Right hindlimb (tissue), 1 donor: ENCODE measurements around the gene RCCD1.
"Not testable (repeated sequence)": the region's sequence is repeated elsewhere in the genome, so short reads cannot be mapped to it uniquely, and the experiment has no call there.

ENCODE experiments used
- DNase-seq: peaks from one replicate; pipeline ENCODE4 v3.0.0-alpha.2; 2018

The RCCD1 gene

DNA sequence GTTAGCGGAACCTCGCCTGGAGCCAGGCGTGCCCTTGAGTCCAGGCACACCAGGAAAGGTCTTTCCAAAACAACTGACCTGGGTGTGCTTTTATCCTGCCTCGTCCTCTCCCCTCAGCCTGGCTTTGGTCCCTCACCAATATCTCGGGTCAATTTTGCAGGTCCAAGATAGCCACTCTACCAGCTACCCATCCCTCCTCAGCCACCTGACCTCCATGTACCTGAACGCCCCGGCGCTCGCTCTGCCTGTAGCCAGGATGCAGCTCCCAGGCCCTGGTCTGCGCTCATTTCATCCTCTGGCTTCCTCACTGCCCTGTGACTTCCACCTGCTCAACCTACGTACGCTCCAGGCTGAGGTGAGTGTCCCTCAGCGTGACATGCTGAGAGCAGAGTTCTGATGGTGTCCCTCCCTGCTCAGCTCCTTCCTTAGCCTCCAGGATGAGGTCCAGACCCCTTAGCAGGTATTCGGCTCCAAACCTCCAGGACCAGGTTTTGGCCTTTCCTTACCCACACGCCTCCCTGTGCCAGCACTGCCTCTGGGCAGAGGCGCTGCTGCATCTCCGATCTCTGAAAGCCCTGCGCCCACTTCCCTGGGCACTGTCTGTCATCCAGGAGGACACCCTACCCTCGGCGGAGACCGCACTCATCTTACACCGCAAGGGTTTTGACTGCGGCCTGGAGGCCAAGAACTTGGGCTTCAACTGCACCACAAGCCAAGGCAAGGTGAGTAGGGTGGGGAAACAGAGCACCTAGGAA, 36.5 kb upstream of the RCCD1 start:
- DNase-seq, result no peak

DNA sequence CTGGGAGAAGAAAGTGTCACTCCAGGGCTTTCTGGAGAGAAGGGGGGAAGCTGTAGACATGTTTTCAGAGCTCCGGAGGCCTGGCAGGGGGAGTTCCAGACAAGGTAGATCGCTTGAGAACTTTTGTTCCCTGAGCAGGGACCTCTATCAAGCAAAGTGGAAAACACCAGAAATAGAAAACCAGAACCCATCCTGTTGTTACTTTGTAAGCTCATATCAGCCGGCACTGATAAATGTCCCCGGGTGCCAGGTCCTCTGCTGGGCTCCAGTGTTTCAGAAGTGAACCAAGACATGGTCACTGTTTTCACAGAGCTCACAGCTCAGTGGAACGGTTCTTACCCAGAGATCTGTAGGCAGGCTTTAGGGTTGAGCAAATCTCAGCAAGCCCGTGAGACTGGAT, 35.8 kb upstream of the RCCD1 start:
- DNase-seq, result no peak

DNA sequence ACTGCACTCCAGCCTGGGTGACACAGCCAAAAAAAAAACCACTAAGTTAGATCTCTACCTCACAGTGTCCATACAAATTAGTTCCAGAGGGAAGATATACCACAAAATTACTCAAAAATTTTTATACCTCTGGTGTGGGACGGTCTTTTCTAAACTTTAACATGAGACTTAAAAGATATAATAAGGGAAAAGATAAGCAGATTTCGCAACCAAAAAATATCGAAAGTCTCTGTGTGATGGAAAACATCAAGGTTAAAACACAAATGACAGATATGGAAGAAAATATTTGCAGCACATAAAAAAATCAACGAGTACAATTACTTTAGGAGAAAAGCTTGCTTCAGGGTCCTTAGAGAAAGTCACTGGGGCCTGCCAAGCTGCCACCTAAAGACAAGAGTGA, 32.8 kb upstream of the RCCD1 start:
- DNase-seq, result no peak

- not testable (repeated sequence) for DNase-seq
These were observed 31.9 kb upstream of the RCCD1 start for GRCh38 chr15:90922712-90923322.

- DNase-seq, result no peak
These were observed 30.3 kb upstream of the RCCD1 start for GRCh38 chr15:90924375-90924774.

DNA sequence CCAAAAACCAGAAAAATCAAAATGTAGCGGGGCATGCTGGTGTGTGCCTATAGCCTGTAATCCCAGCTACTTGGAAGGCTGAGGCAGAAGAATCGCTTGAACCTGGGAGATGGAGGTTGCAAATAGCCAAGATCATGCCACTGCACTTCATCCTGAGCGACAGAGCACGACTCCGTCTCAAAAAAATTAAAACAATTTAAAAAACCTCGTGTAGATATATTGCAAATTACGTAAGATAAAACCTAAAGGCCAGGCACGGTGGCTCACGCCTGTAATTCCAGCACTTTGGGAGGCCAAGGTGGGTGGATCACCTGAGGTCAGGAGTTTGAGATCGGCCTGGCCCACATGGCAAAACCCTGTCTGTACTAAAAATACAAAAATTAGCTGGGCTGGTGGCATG, 27.9 kb upstream of the RCCD1 start:
- not testable (repeated sequence) for DNase-seq

DNA sequence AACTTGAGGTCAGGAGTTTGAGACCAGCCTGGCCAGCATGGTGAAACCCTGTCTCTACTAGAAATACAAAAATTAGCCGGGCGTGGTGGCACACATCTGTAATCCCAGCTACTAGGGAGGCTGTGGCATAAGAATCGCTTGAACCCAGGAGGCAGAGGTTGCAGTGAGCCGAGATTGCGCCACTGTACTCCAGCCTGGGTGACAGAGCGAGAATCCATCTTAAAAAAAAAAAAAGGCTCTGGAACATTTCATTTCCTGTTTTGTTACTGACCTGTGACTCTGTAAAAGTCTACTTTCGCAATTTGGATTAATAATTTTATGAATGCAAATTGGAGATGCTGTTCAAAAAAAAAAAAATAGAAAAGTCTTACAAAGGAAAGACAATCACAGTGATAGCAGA, 26.6 kb upstream of the RCCD1 start:
- not testable (repeated sequence) for DNase-seq

DNA sequence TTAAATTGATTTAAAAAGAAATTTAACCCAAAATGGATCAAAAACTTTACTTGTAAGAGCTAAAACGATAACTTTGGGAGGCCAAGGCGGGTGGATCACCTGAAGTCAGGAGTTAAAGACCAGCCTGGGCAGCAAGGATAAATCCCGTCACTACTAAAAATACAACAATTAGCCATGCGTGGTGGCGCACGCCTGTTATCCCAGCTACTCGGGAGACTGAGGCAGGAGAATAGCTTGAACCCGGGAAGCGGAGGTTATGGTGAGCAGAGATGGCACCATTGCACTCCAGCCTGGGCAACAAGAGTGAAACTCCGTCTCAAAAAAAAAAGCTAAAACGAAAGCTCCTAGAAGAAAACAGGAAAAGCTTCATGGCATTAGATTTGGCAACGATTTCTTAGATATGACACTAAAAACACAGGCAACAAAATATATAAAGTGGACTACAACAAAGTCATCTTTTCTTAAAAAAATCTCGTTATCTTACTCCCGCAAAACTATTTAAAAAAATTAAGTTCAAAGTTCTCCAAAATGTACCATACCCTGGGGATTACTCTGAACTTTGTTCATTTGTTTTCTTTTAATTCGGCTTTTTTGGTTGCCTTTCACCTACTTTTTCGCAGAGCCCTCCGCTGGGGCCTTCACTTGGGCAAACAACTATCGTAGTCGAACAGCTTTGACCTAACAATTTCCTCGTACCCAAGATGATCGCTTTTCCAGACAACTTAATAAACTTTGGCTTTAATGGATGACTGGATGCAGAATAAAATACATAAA, 25.3 kb upstream of the RCCD1 start:
- DNase-seq, result no peak

DNA sequence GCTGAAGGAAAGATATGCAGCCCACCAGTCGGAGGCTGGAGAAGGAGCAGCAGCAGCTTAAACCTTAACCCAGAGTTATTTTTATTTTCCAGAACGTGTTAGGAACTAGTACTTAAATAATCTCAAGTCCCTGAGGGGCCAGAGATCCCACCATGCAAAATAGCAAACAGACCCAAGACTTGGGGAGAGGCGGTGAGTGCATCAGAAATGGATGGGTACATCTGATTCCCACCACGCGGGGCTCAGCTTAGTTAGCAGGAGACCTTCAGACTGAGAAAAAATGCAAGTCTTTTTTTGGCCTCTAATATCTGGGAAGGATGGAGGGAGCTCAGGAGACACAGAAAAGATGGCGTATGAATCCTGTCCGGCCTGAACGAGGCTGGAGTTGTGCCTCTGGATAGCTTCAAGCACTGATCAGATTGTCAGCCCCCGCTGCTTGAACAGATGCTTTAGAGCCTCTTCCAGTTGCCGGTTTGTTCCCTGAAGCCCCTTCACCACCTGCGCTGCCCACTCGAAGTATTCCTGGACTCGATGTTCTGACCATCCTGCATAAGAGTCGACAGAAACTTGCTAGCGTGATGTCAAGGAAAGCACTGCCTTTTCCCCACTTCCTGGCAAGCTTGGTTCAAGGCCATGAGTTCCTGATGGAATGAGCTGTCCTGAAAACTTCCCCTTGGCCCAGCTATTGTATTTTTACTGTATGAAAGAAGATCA, 23.7 kb upstream of the RCCD1 start:
- no peak for DNase-seq

GRCh38 chr15:90931575-90931827, 23.2 kb upstream of the RCCD1 start:
- DNase-seq, result no peak

- peak; percentile 90 for DNase-seq
These were observed 22.6 kb upstream of the RCCD1 start, which contains the start of gene HDDC3 for GRCh38 chr15:90931828-90932659. Gene HDDC3 (minus strand): TSS chr15:90932549. CDS start chr15:90932540, 9 bp downstream.

DNA sequence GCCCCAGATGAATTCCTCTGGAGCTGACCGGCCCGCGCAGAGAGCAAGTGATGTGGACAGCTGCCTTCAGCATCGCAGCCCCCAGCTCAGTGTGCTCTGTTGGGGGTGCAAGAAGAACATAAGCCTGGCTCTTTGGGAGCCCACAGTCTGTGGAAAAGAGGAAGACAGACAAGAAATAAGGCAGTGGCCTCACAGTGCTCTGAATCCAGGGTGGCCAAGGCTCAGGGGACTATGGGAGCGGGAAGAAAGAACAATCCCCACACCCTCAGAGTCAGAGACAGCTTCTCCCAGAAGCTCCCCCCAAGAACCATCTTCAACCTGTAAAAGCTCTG, 22.1 kb upstream of the RCCD1 start:
- no peak for DNase-seq

GRCh38 chr15:90933301-90933700, 21.4 kb upstream of the RCCD1 start:
- DNase-seq, result no peak

DNA sequence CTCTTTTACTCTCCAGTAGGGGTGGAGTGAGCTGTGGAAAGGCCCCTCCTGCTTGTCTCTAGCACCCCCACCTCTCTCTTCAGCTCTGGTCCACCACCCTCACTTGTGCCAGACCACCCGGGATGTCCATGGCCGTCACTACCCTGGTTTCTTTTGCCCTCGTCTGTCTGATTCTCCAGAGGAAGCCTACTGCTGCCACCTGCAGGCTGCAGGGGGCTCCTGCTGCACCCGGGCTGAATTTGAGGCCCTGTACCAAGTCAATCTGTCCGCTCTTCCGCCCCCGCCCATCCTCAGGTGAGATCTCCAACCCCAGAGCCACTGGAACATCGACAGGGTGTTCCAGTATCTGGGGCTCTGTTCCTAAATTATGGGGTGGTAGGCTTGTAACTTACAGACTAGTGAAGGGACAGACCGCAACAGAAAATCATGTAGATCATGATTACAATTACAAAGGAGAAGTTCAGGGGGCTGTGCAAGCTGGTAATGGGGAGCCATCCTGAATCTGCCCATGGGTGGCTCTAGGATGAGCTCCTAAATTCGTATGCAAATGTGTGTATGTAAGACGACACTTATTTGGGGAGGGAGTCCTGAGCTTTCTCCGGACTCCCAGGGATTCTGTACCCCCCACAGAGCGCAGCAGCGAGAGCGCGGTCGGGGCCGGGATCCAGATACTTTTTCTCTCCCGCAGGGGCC, 20.3 kb upstream of the RCCD1 start:
- peak; percentile 84 for DNase-seq

DNA sequence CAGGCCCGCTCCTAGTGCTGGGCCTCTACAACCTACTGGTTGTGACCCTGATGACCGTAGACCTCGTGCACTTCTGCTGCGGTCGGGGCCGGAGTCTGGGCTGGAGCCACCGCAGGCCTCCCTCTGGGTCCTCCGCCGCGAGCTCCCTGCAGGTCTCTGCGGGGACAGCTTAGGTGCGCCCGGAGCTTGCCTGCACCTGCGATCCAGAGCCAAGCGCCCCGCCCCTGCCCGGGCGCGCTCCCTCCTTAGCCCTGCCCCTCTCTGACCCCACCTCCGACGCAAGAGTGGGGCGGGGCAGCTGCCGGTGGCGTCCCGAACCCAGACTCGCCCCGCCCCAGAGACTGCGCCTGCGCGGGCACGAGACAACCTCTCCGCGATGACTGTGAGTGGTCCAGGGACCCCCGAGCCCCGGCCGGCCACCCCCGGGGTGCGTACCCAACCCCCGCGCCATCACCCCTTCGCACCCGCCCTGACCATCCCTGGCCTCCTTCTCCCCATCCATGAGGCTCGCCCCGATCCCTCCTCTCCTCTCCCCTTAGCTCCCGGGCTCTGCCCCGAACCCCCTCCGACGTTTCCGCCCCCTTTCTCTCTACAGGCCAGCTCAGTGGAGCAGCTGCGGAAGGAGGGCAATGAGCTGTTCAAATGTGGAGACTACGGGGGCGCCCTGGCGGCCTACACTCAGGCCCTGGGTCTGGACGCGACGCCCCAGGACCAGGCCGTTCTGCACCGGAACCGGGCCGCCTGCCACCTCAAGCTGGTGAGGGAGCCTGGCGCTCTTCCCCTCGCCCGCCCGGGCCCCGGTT, 19.5 kb upstream of the RCCD1 start, which contains the start of gene UNC45A:
Gene UNC45A (plus strand): TSS at position 337 of the 803 bp plus-strand sequence. CDS start 40 bp downstream, at position 377.
- DNase-seq, result peak; percentile 94

DNA sequence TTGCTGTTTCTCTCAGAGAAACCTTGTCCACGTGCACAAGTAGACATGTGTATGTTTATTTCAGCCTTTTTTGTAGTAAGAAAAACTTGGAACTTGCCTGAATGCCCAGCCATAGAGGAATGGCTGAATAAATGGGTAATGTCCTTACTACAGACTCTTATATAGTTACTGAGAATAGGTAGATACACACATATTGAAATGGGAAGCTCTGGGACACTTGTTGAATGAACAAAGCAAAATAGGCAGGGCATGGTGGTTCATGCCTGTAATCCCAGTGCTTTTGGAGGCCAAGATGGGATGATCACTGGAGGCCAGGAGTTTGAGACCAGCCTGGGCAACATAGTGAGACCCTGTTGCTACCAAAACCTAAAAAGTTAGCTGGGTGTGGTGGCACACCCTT, 17.9 kb upstream of the RCCD1 start:
- no peak for DNase-seq

DNA sequence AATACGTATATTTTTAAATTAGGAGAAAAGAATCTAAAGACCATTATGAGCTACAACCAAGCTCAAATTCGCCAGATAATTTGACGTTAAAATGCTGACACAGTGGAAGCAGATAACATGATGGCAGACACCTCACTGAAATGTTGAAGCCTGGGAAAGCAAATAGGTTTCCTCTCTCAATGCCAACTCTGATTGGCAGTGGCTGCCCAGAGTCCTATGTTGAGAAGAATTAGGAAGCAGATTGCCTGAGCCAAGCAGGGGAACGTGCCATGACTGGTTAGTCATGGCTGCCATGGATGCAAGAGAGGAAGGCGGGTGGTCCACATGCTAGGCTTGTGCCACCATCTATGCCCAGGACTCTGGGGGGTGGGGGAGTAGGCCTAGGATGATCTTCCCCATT, 16.4 kb upstream of the RCCD1 start:
- no peak for DNase-seq

DNA sequence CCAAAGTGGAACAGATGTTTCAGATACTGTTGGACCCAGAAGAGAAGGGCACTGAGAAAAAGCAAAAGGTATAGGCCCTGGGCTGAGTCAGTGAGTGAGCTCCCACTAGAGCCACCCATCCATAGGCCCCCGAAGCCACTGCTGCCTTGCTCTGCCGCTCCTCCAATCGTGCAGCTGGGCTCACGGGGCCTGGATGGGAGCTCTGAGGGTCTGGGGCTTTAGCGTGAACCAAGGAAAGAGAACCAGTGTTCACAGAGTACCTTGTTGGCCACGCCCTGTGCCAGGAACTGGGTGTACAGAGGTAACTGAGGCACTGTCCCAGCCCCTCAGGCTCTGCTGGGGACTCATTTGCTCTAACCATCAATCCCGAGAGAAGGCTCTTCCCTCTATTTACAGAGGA, 14.9 kb upstream of the RCCD1 start:
- DNase-seq, result no peak

- DNase-seq, result no peak
These were observed 13.6 kb upstream of the RCCD1 start for GRCh38 chr15:90941038-90941437.

DNA sequence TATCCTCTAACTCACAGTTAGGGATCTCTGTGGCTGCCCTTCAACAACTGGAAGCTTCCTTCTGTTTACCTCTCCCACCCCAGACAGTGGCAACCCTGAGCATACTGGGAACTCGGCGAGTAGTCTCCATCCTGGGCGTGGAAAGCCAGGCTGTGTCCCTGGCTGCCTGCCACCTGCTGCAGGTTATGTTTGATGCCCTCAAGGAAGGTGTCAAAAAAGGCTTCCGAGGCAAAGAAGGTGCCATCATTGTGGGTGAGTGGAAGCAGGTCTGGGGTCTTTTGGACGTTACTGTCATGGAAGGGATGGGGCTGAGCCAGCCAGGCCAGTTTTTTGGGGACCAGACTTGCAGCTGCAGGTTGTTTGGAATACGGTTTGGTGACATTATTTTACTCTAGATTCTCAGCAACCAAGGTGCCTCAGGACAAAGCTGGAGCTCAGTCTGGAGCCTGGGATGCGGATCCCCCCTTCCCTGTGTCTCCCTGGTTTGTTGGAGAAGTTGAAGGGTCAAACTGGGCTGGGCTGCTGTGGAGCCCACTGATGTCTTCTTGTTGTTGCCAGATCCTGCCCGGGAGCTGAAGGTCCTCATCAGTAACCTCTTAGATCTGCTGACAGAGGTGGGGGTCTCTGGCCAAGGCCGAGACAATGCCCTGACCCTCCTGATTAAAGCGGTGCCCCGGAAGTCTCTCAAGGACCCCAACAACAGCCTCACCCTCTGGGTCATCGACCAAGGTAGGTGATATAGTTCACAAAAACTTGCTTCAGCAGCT, 12.1 kb upstream of the RCCD1 start:
- DNase-seq, result no peak
